ENCODE results near the gene TNFRSF4.

Gene TNFRSF4

DNA sequence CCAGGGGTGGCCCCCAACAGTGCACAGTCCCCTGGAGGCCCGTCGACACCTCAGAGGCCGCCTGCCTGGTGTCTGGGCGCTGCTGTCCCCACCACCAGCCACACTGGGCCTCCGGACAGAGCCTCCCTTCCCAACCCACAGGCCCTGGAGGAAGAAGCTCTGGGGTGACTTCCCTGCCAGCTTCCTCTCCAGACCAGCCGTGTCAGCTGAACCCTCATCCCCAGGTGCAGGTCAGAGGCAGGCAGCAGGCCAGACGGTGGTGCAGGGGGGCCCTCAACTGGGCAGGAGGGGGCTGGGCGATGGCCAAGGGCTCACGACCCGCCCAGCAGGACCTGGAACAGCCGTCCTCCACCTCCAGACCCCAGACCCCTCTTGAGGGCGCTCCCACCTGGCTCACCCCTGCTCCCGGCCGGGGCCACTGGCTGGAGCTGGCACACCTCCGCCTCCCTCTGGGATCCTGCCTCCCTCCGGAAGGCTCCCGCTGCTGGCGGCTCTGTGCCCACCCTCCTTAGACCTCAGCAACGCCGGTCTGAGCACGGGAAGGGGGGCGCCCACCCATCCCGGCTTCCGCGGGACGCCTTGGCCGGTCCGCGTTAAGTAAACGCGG is 8.1 kb downstream of the TNFRSF4 start:
- TF ChIP-seq POLR2A (IDR thresholded peaks at IDR 0.05; ENCODE audit: extremely low read depth, insufficient read length), result no peak
- no peak for TF ChIP-seq CTCF (IDR thresholded peaks at IDR 0.05; ENCODE audit: low read depth, low read length)
- no peak for TF ChIP-seq MYC (IDR thresholded peaks at IDR 0.05; ENCODE audit: low read depth, low read length)
- TF ChIP-seq, protein P1, sequence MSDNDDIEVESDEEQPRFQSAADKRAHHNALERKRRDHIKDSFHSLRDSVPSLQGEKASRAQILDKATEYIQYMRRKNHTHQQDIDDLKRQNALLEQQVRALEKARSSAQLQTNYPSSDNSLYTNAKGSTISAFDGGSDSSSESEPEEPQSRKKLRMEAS (IDR thresholded peaks at IDR 0.05; ENCODE audit: low read depth, low read length), result no peak
- no peak overlapping the region for H3K4me3 ChIP-seq (ENCODE audit: low read depth, low read length)
- peak; percentile 50 for DNase-seq (ENCODE audit: low read depth)

- TF ChIP-seq, protein P1 (IDR thresholded peaks at IDR 0.05; ENCODE audit: low read depth, low read length), result no peak
- TF ChIP-seq POLR2A (IDR thresholded peaks at IDR 0.05; ENCODE audit: extremely low read depth, insufficient read length) (no peak), CTCF (IDR thresholded peaks at IDR 0.05; ENCODE audit: low read depth, low read length) (no peak), MYC (IDR thresholded peaks at IDR 0.05; ENCODE audit: low read depth, low read length) (no peak)
- no peak overlapping the region for H3K4me3 ChIP-seq (ENCODE audit: low read depth, low read length)
- DNase-seq (ENCODE audit: low read depth), result peak; percentile 34
Observed at GRCh38 chr1:1204998-1205768, 8.8 kb downstream of the TNFRSF4 start.

- no peak for TF ChIP-seq MYC (IDR thresholded peaks at IDR 0.05; ENCODE audit: low read depth, low read length)
- TF ChIP-seq POLR2A (IDR thresholded peaks at IDR 0.05; ENCODE audit: extremely low read depth, insufficient read length), result no peak
- TF ChIP-seq, protein P1 (IDR thresholded peaks at IDR 0.05; ENCODE audit: low read depth, low read length), result no peak
- no peak for TF ChIP-seq CTCF (IDR thresholded peaks at IDR 0.05; ENCODE audit: low read depth, low read length)
- no peak for DNase-seq (ENCODE audit: low read depth)
- H3K4me3 ChIP-seq (ENCODE audit: low read depth, low read length), result no peak overlapping the region
Observed at GRCh38 chr1:1204425-1204920, 9.5 kb downstream of the TNFRSF4 start.

DNA sequence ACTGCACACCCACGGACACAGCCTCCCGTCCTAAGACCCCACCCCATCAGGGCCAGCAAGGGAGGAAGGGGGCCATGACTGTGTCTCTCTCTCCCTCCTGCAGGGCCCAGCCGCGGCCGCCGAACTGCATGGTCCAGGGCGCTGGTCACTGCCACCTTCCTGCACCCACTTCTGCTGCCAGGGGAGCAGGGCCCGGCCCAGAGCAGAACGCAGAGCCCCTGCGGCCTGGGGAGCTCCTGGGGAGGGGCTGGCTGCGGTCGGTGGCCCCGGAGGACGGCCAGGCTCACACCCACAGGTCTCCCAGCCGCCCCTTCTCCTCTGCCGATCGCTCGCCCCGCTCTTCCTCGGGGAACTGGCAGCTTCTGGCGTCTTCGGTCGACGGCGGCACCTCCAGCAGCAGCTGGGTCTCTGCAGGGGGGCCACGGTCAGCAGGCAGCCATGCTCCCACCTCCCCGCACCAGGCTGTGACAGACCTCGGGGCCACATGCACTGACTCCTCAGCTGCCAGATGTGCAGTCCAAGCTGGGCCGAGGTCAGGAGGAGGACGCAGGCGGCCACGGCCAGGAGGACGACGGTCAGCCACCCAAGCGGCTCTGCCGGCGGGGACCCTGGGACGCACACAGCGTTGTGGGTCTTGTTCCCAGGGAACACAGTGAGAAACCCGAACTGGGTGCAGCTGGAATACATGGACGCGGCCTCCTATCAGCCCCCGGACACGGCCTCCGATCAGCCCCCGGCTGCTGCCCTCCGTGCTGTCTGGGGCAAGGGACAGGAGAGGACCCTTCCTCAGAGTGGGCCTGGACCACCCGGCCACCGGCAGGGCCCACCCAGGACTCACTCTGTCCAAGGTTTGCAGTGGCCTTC is 10.2 kb downstream of the TNFRSF4 start:
- no peak overlapping the region for H3K4me3 ChIP-seq (ENCODE audit: low read depth, low read length)
- TF ChIP-seq, protein P1 (IDR thresholded peaks at IDR 0.05; ENCODE audit: low read depth, low read length), result no peak
- TF ChIP-seq CTCF (IDR thresholded peaks at IDR 0.05; ENCODE audit: low read depth, low read length), result no peak
- TF ChIP-seq POLR2A (IDR thresholded peaks at IDR 0.05; ENCODE audit: extremely low read depth, insufficient read length), result no peak
- no peak for TF ChIP-seq MYC (IDR thresholded peaks at IDR 0.05; ENCODE audit: low read depth, low read length)
- DNase-seq (ENCODE audit: low read depth), result peak; percentile 72

- H3K4me3 ChIP-seq (ENCODE audit: low read depth, low read length), result no peak overlapping the region
- TF ChIP-seq, protein P1 (IDR thresholded peaks at IDR 0.05; ENCODE audit: low read depth, low read length), result no peak
- TF ChIP-seq CTCF (IDR thresholded peaks at IDR 0.05; ENCODE audit: low read depth, low read length) (no peak), MYC (IDR thresholded peaks at IDR 0.05; ENCODE audit: low read depth, low read length) (no peak), POLR2A (IDR thresholded peaks at IDR 0.05; ENCODE audit: extremely low read depth, insufficient read length) (no peak)
- no peak for DNase-seq (ENCODE audit: low read depth)
Observed at GRCh38 chr1:1202831-1203560, 11.0 kb downstream of the TNFRSF4 start.

Measured in NB4 (cell line).